Measurements from ENCODE around the gene DPH5.
A peak's percentile ranks its signal among the peaks of the same experiment; 100 is the strongest.

DPH5 gene

GRCh38 chr1:101022294-101022693 is 3.3 kb downstream of the DPH5 start:
- TF ChIP-seq, protein P1, sequence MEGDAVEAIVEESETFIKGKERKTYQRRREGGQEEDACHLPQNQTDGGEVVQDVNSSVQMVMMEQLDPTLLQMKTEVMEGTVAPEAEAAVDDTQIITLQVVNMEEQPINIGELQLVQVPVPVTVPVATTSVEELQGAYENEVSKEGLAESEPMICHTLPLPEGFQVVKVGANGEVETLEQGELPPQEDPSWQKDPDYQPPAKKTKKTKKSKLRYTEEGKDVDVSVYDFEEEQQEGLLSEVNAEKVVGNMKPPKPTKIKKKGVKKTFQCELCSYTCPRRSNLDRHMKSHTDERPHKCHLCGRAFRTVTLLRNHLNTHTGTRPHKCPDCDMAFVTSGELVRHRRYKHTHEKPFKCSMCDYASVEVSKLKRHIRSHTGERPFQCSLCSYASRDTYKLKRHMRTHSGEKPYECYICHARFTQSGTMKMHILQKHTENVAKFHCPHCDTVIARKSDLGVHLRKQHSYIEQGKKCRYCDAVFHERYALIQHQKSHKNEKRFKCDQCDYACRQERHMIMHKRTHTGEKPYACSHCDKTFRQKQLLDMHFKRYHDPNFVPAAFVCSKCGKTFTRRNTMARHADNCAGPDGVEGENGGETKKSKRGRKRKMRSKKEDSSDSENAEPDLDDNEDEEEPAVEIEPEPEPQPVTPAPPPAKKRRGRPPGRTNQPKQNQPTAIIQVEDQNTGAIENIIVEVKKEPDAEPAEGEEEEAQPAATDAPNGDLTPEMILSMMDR (conservative IDR thresholded peaks at IDR 0.05; ENCODE audit: low read depth, low read length) = no peak
- DNase-seq (ENCODE audit: low read depth) = peak; percentile 82
- H3K4me3 ChIP-seq (ENCODE audit: low read depth, low read length) = no peak overlapping the region

GRCh38 chr1:101017448-101017847 is 8.1 kb downstream of the DPH5 start:
- DNase-seq (ENCODE audit: low read depth) = no peak
- H3K4me3 ChIP-seq (ENCODE audit: low read depth, low read length) = no peak overlapping the region
- TF ChIP-seq, protein P1 (conservative IDR thresholded peaks at IDR 0.05; ENCODE audit: low read depth, low read length) = no peak

DNA sequence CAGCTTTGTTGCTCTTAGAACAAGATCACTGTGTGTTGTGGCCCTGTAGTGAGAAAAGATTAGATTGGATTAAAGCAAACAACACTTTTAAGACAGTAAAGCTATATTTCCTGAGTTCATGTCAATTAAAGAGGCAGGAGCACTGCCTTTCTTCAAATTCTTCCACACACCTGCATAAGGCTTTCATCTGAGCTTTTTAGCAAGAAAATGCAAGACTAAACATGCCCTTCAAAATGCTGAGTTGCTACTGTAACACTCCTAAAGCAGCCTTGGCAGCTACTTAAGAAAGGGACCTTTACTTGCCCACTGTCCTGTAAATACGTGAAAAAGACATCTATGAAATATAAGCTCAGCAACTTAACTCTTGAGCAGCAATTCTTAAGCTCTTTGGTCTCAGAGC is 11.8 kb downstream of the DPH5 start:
- H3K4me3 ChIP-seq (ENCODE audit: low read depth, low read length) = no peak overlapping the region
- TF ChIP-seq, protein P1 (conservative IDR thresholded peaks at IDR 0.05; ENCODE audit: low read depth, low read length) = no peak
- no peak for DNase-seq (ENCODE audit: low read depth)

DNA sequence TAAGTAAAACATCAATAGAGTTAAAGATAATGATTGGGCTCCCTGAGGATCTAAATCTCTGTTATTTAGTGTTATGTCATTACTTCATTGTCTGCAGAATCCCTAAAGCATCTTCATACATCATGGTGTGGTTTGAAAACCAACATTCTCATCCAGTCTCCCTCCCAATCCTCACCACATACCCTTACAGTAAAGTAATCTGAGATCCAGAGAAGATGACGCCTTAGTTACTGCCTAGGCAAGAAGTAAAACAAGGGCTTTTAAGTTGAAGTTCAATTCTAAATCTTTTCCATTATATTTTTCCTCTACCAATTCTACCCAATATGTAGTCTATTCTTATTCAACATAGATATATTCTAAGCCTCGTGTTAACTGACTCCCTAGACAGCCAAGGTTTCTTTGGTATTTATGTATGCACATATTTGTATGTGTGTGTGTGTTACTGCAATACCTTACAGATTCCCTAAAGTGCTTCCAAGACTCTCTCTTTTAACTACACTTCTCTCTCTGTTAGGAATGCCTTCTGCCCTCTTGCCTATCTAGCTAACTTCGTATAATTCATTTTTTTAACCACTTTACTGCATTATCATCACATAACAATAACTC is 17.3 kb downstream of the DPH5 start:
- DNase-seq (ENCODE audit: low read depth) = peak; percentile 48
- TF ChIP-seq, protein P1 (conservative IDR thresholded peaks at IDR 0.05; ENCODE audit: low read depth, low read length) = no peak
- no peak overlapping the region for H3K4me3 ChIP-seq (ENCODE audit: low read depth, low read length)

DNA sequence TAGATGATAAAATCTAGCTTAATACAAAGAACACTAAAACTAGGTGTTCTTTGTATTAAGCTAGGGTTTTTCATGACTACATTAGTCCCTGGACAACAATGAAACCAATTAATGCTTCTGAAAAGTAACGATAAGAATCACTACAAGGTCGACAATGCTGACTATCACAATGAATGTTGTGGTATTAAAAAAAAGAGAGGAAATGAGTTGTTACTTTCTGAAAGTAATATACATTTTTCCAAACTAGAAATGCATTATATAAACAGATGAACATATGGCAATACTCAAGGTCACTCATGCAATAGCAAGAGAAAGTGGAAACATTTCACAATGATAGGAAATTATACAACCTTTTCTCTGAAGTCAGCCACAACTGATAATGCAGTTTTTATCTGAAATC is 19.0 kb downstream of the DPH5 start:
- no peak overlapping the region for H3K4me3 ChIP-seq (ENCODE audit: low read depth, low read length)
- TF ChIP-seq, protein P1 (conservative IDR thresholded peaks at IDR 0.05; ENCODE audit: low read depth, low read length) = no peak
- peak; percentile 50 for DNase-seq (ENCODE audit: low read depth)

GRCh38 chr1:101005871-101006270 is 19.7 kb downstream of the DPH5 start:
- TF ChIP-seq, protein P1 (conservative IDR thresholded peaks at IDR 0.05; ENCODE audit: low read depth, low read length) = no peak
- peak; percentile 45 for DNase-seq (ENCODE audit: low read depth)
- H3K4me3 ChIP-seq (ENCODE audit: low read depth, low read length) = no peak overlapping the region

DNA sequence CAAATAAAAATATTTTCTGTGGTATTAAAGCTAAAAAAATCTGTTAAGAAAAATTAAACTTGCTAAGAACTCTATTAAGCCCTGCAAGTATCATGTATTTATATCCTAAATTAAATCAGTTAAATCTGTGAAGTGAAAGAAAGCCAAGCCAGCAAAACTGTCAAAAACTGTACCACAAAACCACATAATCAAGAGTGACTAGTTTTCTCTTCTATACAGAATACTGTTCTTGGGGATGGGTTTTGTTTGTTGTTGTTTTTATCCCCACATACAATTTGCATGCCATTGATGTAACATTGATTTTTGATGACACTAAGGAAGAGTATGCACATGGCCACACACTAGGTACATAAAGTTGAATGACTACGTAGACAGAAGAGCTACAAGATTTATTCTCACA is 20.4 kb downstream of the DPH5 start:
- no peak for DNase-seq (ENCODE audit: low read depth)
- TF ChIP-seq, protein P1 (conservative IDR thresholded peaks at IDR 0.05; ENCODE audit: low read depth, low read length) = no peak

More for the DNA sequence above, 20.4 kb downstream of the DPH5 start:
- no peak overlapping the region for H3K4me3 ChIP-seq (ENCODE audit: low read depth, low read length)
